Measurements from ENCODE around the gene CA5A.
"Not testable (repeated sequence)": the region's sequence is repeated elsewhere in the genome, so short reads cannot be mapped to it uniquely, and the experiment has no call there.

CA5A gene

GRCh38 chr16:87882436-87883019, 53.8 kb downstream of the CA5A start:
- no peak for TF ChIP-seq CTCF (IDR thresholded peaks at IDR 0.05; ENCODE audit: control insufficient read depth, insufficient read depth, low read depth, low read length, missing control alignments)
- DNase-seq (ENCODE audit: low read depth), result no peak
- no peak overlapping the region for H3K4me3 ChIP-seq (ENCODE audit: control insufficient read depth, low read depth, low read length)

- no peak for DNase-seq (ENCODE audit: low read depth)
- no peak overlapping the region for H3K4me3 ChIP-seq (ENCODE audit: control insufficient read depth, low read depth, low read length)
- TF ChIP-seq CTCF (IDR thresholded peaks at IDR 0.05; ENCODE audit: control insufficient read depth, insufficient read depth, low read depth, low read length, missing control alignments), result no peak
These were observed 54.8 kb downstream of the CA5A start for GRCh38 chr16:87881324-87882200.

GRCh38 chr16:87880117-87880696, 56.1 kb downstream of the CA5A start:
- no peak overlapping the region for H3K4me3 ChIP-seq (ENCODE audit: control insufficient read depth, low read depth, low read length)
- no peak for TF ChIP-seq CTCF (IDR thresholded peaks at IDR 0.05; ENCODE audit: control insufficient read depth, insufficient read depth, low read depth, low read length, missing control alignments)
- DNase-seq (ENCODE audit: low read depth), result no peak

- H3K4me3 ChIP-seq (ENCODE audit: control insufficient read depth, low read depth, low read length); DNase-seq (ENCODE audit: low read depth): not testable (repeated sequence)
These were observed 56.8 kb downstream of the CA5A start for GRCh38 chr16:87879411-87880013.

- H3K4me3 ChIP-seq (ENCODE audit: control insufficient read depth, low read depth, low read length), result no peak overlapping the region
- no peak for TF ChIP-seq CTCF (IDR thresholded peaks at IDR 0.05; ENCODE audit: control insufficient read depth, insufficient read depth, low read depth, low read length, missing control alignments)
- DNase-seq (ENCODE audit: low read depth), result no peak
These were observed 57.6 kb downstream of the CA5A start for GRCh38 chr16:87878704-87879103.

- peak; percentile 36 for TF ChIP-seq CTCF (IDR thresholded peaks at IDR 0.05; ENCODE audit: control insufficient read depth, insufficient read depth, low read depth, low read length, missing control alignments)
- no peak overlapping the region for H3K4me3 ChIP-seq (ENCODE audit: control insufficient read depth, low read depth, low read length)
- no peak for DNase-seq (ENCODE audit: low read depth)
These were observed 58.3 kb downstream of the CA5A start for GRCh38 chr16:87877942-87878507.

Data from AG09309 (cell line).